ENCODE data around the gene DPP6.
"Not testable (repeated sequence)": the region's sequence is repeated elsewhere in the genome, so short reads cannot be mapped to it uniquely, and the experiment has no call there.

- not testable (repeated sequence) for TF ChIP-seq CTCF (optimal IDR thresholded peaks at IDR 0.05 in 1 of 3, IDR thresholded peaks at IDR 0.05 in 1 of 3, conservative IDR thresholded peaks at IDR 0.05 in 1 of 3; ENCODE audit: extremely low read depth in 1 of 3, insufficient read depth in 2 of 3, low read length in 3 of 3); EZH2 (IDR thresholded peaks at IDR 0.05; ENCODE audit: low read length)
Measured at GRCh38 chr7:154105063-154105462, 52.9 kb downstream of the DPP6 start.

Measured in keratinocyte (primary cell).